GM18909 (cell line): ENCODE results near the gene PLEKHJ1.

ENCODE experiments used
- ATAC-seq: cut with Tn5 transposase; IDR thresholded peaks from one replicate; pipeline ENCODE4 v1.9.1; 2021; ENCODE audit warnings: mild to moderate bottlenecking; ENCODE audit not compliant: unreplicated experiment, poor library complexity

PLEKHJ1 gene

DNA sequence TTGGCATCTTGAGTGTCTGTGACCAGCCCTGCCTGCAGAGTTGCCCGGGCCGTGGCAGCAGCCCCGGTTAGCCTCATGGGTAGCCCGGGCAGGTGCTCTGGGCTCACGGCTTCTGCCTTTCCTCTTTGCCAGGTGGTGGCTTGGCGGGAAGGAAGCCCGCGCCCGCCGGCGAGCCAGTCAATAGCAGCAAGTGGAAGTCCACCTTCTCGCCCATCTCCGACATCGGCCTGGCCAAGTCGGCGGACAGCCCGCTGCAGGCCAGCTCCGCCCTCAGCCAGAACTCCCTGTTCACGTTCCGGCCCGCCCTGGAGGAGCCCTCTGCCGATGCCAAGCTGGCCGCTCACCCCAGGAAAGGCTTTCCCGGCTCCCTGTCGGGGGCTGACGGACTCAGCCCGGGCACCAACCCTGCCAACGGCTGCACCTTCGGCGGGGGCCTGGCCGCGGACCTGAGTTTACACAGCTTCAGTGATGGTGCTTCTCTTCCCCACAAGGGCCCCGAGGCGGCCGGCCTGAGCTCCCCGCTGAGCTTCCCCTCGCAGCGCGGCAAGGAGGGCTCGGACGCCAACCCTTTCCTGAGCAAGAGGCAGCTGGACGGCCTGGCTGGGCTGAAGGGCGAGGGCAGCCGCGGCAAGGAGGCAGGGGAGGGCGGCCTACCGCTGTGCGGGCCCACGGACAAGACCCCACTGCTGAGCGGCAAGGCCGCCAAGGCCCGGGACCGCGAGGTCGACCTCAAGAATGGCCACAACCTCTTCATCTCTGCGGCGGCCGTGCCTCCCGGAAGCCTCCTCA lies 9.9 kb downstream of the PLEKHJ1 start:
- ATAC-seq: no peak

DNA sequence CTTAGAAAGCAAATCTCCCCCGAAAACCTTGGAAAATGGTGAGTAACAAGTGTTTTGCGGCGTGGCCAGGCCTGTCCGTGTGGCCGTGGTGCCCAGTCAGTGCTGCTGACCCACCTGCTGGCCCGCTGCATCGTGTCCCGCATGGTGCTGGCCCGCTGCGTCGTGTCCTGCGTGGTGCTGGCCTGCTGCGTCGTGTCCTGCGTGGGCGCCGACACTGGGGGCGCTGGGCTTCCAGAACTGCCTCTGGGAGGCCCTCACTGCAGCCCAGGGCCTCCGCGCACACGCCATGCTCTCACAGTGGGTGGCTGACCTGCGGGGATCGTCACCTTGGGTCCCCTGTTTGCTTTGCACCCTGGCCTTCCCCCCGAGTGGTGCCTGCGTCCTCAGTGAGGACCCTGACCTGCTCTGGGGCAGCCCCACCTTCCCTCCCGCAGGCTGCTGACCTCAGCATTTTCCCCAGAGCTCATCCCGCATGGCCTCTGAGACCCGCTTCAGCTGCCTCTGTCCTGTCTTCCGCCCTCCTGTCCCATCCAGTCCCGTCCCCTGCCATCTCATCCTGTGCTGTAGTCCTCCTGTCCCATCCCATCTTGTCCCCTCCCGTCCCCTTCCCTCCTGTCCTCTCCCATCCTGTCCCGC lies 10.6 kb downstream of the PLEKHJ1 start:
- no peak for ATAC-seq

DNA sequence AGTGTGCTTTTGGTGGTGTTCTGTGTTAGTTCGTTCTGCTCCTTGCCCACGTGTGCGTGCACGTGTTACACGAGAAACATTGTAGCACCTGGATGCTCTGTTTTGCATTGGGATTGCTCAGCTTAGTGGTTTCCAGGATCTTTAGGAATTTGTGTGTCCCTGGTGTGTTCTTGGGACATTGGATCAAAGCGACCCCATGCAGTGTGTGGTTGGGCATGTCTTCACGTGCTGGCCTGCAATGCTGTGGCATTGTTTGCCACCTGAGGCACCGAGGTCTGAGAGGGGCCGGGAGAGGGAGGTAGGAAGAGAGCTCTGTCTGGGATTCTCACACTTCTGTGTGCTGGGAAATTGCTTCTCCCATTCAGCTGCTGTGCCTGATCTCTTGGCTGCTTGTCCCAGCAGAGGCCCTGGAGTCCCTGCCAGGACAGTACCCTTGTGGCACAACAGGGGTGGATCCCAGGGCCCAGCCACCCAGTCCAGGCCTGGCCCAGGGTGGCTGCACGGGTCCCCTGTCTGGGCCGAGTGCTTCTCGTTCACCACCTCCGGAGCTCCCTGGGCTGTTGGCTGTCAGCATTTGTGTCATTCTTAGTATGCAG lies 11.3 kb downstream of the PLEKHJ1 start:
- ATAC-seq: no peak

DNA sequence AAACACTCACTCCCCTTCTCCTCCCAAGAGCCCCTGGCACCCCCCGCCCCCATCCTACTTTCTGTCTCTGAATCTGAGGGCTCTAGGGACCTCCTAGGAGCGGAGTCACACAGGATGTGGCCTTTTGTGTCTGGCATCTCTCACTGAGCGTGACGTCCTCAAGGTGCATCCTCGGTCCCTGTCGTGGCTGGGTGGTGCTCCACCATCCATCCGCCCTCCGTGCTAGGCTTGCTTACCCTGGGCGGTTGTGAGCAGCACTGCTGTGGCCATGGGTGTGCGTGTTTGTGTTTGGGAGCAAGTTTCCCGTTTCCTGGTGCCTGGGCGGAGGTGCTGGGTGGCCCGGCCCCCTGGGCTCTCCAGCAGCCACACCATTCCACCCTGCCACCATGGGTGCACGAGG lies 12.2 kb downstream of the PLEKHJ1 start:
- ATAC-seq: peak; percentile 45

DNA sequence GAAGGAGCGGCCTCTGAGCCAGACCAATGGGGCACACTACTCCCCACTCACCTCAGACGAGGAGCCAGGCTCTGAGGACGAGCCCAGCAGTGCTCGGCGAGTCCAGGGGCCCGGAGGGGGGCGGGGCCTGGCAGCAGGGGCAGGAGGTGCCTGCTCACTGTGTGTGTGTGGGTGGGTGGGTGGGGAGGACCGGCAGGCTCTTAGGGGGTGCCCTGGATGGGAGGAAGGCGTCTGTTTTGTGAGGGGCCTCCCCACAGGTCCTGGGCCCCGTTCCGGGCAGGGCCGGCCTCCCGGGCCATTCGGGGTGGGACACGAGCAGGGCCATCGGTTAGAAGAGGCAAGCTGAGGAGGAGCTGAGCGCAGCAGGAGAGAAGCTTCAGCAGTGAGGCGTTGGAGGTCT lies 12.7 kb downstream of the PLEKHJ1 start:
- no peak for ATAC-seq

DNA sequence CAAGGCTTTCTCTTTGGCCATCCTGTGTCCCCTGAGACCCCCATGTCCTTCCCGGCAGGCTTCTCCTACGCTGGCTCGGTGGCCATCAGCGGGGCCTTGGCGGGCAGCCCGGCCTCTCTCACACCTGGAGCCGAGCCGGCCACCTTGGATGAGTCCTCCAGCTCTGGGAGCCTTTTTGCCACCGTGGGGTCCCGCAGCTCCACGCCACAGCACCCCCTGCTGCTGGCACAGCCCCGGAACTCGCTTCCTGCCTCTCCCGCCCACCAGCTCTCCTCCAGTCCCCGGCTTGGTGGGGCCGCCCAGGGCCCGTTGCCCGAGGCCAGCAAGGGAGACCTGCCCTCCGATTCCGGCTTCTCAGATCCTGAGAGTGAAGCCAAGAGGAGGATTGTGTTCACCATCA lies 14.2 kb downstream of the PLEKHJ1 start:
- no peak for ATAC-seq

DNA sequence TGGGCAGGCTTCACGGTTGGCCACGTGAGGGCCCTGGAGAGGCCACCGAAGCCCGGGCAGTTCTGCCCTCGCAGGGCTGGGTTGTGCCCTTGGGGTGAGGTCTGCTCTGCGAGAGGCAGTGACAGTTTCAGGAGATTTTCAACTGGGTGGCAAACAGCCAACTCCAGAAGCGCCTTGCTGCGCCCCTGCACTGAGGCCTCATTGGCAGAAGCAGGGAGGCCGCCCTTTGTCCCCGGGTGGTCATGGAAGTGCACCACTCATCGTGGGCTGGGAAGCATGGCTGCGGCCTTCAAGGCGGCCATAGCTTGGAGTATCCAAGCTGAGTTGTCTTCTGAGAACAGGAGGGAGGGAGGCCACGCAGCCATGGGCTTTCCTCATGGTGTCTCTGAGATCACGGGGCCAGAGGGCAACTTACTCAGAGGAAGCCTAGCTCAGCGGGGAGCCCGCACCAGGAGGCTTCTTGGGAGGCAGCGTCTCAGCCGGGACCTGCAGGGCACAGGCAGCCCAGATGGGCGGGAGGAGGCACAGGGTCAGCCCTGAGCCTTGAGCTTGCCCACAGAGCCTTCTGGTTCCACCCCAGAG lies 14.8 kb downstream of the PLEKHJ1 start:
- ATAC-seq: no peak

DNA sequence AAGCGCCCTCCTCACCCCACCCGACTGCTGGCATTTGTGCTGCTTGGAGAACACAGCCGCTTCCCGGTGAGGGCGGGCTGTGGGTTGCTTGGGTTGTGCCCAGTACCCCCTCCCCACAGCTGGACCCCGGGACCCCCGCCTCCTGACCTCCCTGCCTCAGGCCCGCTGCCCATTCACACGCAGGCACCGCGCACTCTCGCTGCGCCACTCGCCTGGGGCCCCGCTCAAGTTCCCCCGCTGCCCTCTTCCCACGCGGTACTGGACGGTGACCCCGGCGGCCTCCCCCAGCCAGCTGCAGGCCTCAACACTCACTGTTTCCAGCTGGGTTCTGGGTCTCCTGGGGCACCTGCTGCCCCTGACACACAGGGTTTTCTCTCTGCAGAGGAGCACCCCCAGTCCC lies 16.4 kb downstream of the PLEKHJ1 start:
- ATAC-seq: no peak

DNA sequence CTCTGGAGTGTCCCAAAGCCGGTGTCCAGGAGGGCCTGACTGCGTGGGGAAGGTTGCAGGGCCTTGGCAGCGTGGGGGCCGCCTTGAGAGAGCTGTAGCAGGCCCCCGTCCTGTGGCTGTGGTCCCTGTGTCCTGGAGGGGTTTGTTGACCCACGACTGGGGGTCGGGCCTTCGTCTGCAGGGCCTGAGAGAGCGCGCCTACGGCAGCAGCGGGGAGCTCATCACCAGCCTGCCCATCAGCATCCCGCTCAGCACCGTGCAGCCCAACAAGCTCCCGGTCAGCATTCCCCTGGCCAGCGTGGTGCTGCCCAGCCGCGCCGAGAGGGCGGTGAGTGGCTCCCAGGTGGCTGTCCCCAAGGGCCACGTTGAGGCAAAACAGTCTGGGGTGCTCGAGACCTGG lies 18.5 kb downstream of the PLEKHJ1 start:
- ATAC-seq: no peak

DNA sequence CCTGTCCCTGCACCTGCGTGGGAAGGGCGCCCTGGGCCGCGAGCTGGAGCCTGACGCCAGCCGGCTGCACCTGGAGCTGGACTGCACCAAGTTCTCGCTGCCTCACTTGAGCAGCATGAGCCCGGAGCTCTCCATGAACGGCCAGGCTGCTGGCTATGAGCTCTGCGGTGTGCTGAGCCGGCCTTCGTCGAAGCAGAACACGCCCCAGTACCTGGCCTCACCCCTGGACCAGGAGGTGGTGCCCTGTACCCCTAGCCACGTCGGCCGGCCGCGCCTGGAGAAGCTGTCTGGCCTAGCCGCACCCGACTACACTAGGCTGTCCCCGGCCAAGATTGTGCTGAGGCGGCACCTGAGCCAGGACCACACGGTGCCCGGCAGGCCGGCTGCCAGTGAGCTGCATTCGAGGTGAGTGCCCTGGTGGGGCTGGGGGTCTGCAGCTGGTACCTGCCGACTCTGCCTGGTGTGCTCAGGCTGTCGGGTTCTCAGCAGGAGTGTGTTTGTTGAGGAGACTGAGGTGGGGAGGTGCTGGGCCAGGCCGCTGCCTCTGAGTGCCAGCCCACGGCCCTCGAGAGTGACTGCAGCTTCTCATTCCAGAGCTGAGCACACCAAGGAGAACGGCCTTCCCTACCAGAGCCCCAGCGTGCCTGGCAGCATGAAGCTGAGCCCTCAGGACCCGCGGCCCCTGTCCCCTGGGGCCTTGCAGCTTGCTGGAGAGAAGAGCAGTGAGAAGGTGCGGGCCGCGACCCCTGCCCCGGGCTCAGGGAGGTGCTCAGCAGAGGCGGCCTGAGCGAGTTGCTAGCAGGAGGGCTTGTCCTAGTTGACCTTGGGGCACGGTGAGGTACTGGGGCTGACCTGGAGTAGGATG lies 19.5 kb downstream of the PLEKHJ1 start:
- ATAC-seq: no peak

DNA sequence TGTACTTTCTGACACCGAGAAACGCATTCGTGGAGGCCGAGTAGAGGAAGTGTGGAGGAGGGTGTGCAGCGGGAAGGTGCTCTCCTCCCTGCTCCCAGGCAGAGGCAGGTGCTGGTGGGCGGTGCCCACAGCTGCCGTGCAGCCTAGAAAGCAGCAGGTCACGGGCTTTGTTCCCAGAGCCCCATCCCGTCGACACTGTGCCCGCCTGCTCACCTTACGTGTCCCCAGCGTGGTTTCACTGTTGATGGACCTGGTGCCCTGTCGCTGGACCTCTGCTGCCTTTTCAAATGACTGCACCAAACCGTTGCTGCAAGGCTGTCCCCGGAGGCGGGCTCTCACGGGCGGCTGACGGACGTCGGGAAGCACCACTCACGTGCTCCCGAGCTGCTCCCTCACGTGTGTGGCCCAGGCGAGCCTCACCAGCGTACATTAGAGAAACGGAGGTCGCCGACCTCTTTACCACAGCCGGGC lies 20.8 kb downstream of the PLEKHJ1 start:
- no peak for ATAC-seq

DNA sequence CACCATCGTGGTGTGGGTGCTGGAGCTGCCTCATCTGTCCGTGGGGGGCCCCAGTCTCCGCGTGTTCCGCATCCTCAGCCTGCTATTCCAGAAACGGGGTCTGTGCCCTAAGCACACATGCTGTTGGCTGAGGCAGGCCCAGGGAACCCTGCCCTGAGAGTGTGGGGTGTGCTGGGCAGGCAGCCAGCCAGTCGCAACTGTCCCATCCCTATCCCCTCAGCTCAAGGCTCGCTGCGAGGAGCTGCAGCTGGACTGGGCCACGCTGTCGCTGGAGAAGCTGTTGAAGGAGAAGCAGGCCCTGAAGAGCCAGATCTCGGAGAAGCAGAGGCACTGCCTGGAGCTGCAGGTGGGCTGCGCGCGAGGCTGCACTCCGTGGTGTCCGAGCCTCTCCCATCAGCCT lies 21.9 kb downstream of the PLEKHJ1 start:
- ATAC-seq: no peak

DNA sequence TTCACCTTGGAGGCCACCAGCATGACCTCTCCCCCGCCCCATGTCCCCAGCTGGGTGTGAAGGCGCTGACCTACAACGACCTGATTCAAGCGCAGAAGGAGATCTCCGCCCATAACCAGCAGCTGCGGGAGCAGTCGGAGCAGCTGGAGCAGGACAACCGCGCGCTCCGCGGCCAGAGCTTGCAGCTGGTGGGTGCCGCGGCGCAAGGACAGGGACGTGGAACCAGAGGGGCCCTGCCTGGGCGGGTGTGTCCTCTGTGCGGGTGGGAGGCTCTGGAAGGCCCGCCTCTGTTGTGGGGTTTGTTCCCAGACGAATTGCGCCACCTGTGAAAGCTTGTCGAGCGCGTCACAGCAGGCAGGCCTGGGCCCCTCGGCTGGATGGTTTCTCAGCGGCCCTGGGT lies 22.3 kb downstream of the PLEKHJ1 start:
- ATAC-seq: no peak

DNA sequence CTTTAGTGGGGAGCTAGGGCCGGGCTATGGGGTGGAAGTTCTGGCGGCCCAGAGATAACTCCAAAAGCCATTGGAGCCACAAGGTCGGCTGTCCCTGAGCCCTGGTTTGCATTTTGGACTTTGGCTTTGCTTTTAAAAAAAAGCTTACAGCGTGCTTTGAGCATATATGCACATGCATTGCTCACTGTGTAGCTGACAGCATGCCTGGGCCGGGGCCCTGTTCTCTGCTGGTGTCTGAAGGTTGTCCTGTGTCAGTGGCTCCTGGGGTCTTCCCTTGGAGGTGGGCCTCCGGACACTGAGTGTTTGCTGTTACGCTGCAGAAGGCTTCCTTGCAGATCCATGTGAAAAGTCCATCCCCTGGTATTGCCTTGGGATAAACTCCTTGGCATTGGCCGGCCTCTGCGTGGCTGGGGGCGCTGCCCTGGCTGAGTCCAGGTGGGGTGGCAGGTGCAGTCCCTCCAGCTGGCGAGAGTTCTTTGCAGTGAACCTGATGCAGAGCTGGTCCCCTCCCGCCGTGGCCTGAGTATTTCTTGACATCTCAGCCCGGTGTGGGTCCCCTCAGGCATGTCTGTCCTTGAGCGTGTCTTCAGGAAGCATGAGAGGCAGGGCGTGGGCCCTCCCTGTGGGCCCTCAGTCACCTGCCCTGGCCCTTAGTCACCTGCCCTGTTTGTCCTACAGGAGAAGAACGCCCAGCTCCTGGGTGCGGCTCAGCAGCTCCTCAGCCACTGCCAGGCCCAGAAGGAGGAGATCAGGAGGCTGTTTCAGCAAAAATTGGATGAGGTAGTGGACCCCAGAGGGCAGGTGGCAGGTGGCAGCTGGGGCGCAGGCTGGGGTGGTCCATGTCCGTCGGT lies 23.0 kb downstream of the PLEKHJ1 start:
- no peak for ATAC-seq

DNA sequence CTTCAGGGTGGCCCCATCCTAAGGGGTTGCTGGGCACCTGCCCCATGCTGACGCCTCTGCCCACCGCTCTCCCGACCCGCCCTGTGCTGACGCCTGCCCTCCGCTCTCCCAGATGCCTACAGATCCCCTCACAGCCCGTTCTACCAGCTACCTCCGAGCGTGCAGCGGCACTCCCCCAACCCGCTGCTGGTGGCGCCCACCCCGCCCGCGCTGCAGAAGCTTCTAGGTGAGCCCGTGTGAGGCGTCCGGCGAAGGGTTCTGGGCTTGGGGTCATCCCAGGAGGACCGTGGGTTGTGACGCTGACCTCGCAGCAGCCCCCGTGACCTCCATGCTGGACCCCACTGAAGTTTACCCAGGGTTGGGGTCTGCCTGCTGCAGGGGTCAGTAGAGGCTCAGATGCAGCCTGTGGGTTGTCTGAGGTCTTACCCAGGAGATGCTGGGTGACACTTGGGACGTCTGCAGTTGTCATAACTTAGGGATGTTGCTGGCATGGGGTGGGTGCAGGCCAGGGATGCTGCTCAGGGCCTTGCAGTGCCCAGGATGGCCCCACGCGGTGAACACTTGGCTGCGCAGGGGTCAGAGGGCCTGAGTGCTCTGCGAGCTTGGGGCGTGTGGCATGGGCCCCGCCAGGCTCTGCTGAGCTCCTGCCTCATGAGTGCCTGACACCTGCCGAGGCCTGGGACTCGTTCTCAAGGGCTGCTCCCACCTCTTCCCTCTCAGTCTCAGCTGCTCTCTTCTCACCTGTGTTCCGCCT lies 25.0 kb downstream of the PLEKHJ1 start:
- ATAC-seq: no peak

DNA sequence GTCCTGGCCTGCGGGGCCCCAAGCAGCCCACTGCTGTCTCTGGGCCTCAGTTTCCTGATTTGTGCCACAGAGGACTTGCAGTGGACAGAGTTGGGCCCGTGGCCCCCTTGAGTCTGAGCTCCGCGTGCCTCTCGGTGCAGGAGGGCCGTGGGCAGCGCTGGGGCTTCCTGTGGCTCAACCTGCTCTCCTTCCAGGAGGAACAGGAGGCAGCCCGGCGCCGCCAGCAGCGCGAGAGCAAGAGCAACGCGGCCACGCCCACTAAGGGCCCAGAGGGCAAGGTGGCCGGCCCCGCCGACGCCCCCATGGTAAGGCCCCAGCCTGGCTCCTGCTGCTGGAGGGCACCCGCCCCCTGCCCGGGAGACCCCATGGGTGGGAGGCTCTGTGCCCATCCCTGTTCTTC lies 25.9 kb downstream of the PLEKHJ1 start:
- no peak for ATAC-seq

DNA sequence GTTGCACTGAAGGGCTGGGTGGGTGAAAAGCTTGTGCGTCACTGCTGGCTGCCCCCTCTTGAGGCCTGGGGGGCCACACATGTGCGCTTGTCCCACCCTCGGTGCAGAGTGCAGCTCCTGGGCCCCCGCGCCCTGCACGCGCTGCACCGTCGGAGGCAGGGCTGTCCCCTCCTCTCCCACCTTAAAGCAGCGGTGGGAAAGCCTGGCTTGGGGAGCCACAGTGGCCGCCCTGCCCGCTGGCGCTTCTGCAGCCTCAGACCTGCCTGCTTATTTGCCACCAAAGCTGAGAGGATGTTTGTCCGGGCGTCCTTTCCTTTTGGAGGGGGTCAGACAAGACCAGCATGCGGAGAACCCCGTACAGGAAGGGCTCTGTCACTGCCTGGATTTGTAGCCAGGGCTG lies 26.7 kb downstream of the PLEKHJ1 start:
- no peak for ATAC-seq

DNA sequence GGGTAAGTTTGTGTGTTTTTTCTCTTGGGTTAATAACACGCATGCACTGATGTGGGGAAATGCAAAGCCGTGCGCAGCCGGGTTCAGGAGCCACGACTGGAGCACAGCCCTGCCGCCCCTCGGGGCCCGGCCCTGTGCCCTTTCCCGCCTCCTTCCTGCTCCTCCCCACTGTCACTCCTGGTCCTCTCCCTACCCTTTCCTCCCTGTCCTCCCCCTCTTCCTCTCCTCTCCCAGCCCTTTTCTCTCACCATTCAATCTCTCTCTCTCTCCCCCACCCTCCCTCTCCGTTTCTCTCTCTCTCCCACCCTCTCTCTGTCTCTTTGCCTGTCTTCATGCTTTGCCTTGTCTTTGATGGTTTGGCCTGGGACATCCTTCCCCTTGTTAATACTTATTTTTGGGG lies 27.2 kb downstream of the PLEKHJ1 start:
- ATAC-seq: no peak
